Activated CD4-positive, alpha-beta T cell treated with anti-CD3 and anti-CD28 coated beads, Interleukin-2, amount 10 ng/mL, durations not matched to agents 24 days and 14 days (primary cell): ENCODE measurements around the gene UNCX. TPM values are rescaled to one million over a fixed set of nuclear protein-coding genes. Genes with fewer than 3 reads are reported as not detected.

Experiments used
- DNase-seq: peaks from one replicate; pipeline ENCODE4 v3.0.0; 2022
- H3K27ac Mint-ChIP-seq: one replicate; pipeline ENCODE4 v1.8.0; 2022; ENCODE audit warnings: mild to moderate bottlenecking, mixed read lengths
- H3K27me3 Mint-ChIP-seq: one replicate; pipeline ENCODE4 v1.8.0; 2022; ENCODE audit warnings: mixed read lengths
- H3K36me3 Mint-ChIP-seq: one replicate; pipeline ENCODE4 v1.8.0; 2022; ENCODE audit warnings: low read depth, mild to moderate bottlenecking, mixed read lengths
- H3K4me1 Mint-ChIP-seq: one replicate; pipeline ENCODE4 v1.8.0; 2021; ENCODE audit warnings: mixed read lengths
- H3K4me3 Mint-ChIP-seq: one replicate; pipeline ENCODE4 v1.8.0; 2022; ENCODE audit warnings: mild to moderate bottlenecking, moderate library complexity, mixed read lengths
- H3K9me3 Mint-ChIP-seq: one replicate; pipeline ENCODE4 v1.8.0; 2021; ENCODE audit warnings: mixed read lengths
- intact Hi-C: fragments of 100-400 bp; cut with micrococcal nuclease; formaldehyde crosslinking; loops from one replicate; pipeline ENCODE4 v1.15.1; 2023
- total RNA-seq: library from RNA; stranded (reverse); gene quantifications from 2 replicates; pipeline ENCODE4 v1.2.3, GENCODE V29; 2022

The UNCX gene
- total RNA-seq, 1 donor from 2014 or later: not detected

DNA sequence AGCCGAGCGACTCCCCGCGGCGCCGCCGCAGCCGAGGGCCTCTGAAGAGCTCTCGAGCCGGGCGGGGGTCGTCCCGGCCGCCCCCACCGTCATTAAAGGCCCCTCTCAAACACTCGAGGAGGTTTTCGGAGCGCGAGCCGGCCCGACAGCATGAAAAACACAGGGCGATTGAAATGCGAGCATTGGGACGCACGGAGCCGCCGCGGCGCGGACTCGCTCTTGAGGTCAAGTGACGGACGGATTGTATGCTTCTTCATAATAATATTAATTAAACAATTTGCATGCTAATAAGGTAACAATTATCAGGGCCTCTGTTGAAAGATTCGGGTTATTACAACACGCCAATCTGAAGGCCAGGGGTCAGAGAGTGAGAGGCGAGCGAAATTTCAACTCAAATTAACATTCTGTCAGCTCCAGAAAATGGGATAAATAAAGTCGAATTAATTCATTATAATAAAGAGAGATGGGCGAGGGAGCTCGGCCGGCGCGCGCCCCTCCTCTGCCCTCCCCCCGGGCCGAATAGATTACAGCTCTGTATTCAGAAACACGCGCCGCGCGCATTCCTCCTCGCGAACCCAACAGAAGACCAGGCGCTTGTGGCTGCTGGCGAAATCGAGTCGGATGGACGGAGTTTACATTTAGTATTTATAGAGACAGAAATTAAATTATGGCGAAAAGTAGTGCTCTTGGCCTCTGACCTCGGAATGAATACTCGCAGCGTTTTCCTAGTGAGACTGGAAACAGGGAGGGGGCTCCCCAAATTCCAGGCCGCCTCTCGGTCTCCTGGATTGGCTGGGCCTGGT lies 2.1 kb upstream of the UNCX start:
- peak; percentile 62 for DNase-seq
- intact Hi-C loops: no loop called here
- Mint-ChIP-seq H3K27ac (peak overlapping the region; percentile 48), H3K4me3 (no peak overlapping the region), H3K9me3 (peaks cover 4% of the 10 kb centered on the region), H3K36me3 (peaks cover 9% of the 10 kb centered on the region), H3K27me3 (peaks cover 57% of the 10 kb centered on the region), H3K4me1 (peaks cover 8% of the 10 kb centered on the region)

DNA sequence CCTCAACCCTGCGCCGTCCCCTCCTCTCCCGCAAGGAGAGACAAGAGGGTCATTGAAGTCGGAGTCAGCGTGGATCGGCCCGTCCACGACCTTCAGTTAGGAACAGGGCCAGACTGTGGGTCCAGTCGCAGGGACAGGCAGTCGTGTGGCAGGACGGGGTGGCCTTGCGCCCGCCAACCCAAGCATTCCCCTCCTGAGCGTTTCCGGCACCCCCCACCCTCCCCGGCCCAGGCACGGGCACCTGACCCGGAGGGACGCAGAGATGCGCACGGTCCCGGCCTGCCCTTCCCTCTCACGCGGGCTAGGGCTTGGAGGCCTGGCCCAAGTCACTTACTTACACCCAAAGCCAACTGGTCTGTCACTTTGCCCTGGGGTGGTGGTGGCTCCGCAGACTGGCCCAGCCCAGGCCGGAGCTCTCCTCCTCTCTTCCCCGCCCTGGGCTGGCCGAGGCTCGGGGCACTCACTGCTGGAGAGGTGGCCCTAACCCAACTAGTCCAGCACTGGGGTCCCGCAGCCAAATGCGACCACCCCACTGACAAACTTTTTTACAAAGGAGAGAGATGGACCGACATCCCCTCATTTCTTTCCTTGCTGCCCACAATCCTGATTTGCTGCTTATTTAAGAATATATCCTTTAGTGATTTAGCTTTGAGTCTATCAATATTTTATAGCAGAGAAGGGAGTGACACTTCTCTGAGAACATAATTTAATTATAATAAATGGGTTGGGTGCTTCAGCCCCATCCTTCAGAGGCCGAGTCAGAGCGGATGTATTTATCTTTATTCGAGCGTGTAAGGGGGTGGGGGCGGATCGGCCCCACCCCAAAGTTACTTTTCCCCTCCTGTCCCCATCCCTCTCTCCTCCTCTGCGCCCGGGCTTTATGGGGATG lies 1.2 kb upstream of the UNCX start:
- peaks cover 4% of the 10 kb centered on the region for H3K9me3 Mint-ChIP-seq
- DNase-seq: no peak
- peaks cover 11% of the 10 kb centered on the region for H3K36me3 Mint-ChIP-seq
- no peak overlapping the region for H3K4me3 Mint-ChIP-seq
- H3K27ac Mint-ChIP-seq: peak overlapping the region; percentile 67
- peaks cover 50% of the 10 kb centered on the region for H3K27me3 Mint-ChIP-seq
- intact Hi-C loops: no loop called here
- H3K4me1 Mint-ChIP-seq: peaks cover 8% of the 10 kb centered on the region

DNA sequence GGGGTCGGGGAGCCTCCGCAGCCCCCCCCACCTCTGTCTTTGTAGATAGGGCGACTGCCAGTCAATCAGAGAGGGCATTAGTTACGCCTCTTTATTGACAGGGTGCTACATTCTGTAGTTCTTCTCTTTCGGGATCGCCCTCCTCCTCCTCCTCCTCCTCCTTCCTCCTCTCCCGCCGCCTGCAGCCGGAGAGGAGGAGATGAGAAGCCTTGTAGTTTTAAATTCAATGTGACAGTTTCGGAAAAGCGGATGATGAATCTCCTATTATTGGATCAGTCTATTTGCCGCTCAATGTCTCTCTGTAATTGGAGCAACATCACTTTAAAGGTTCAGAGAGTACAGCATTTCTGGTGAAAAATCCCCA lies 587 bp upstream of the UNCX start:
- H3K4me3 Mint-ChIP-seq: no peak overlapping the region
- H3K27ac Mint-ChIP-seq: peak overlapping the region; percentile 67
- H3K9me3 Mint-ChIP-seq: peaks cover 4% of the 10 kb centered on the region
- H3K36me3 Mint-ChIP-seq: peaks cover 11% of the 10 kb centered on the region
- no peak for DNase-seq
- peaks cover 48% of the 10 kb centered on the region for H3K27me3 Mint-ChIP-seq
- peaks cover 8% of the 10 kb centered on the region for H3K4me1 Mint-ChIP-seq
- intact Hi-C loops: no loop called here

DNA sequence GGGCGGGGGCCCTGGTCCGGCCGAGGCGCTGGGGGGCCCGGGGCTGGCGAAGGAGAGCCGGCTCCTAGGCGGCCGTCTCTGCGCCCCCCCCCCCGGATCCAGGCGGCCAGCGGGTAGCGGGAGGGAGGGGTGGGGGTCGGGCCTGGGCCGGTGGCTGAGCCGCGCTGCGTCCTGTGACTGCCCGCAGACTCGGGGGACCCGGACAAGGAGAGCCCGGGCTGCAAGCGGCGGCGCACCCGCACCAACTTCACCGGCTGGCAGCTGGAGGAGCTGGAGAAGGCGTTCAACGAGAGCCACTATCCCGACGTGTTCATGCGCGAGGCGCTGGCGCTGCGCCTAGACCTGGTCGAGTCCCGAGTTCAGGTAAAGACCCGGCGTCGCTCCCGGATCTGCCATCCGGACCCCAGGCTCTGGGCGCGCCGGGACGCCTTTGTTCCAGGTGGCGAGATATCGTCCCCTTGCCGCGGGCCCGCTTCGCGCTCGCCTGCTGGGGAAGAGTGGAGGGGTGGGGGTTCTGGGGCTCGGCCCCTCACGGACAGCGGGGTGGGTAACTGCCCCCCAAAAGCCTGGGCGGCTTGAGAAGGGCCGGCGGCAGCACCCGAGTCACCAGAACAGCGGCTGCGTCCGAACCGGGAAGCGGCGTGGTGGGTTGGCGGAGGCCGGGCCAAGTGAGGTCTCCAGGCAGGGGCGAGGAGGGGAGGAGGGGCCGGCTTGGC lies 819 bp downstream of the UNCX start:
- H3K4me1 Mint-ChIP-seq: peaks cover 8% of the 10 kb centered on the region
- intact Hi-C loops: no loop called here
- H3K9me3 Mint-ChIP-seq: peaks cover 4% of the 10 kb centered on the region
- no peak overlapping the region for H3K27ac Mint-ChIP-seq
- H3K36me3 Mint-ChIP-seq: peaks cover 11% of the 10 kb centered on the region
- peak; percentile 59 for DNase-seq
- H3K4me3 Mint-ChIP-seq: no peak overlapping the region
- peaks cover 43% of the 10 kb centered on the region for H3K27me3 Mint-ChIP-seq

DNA sequence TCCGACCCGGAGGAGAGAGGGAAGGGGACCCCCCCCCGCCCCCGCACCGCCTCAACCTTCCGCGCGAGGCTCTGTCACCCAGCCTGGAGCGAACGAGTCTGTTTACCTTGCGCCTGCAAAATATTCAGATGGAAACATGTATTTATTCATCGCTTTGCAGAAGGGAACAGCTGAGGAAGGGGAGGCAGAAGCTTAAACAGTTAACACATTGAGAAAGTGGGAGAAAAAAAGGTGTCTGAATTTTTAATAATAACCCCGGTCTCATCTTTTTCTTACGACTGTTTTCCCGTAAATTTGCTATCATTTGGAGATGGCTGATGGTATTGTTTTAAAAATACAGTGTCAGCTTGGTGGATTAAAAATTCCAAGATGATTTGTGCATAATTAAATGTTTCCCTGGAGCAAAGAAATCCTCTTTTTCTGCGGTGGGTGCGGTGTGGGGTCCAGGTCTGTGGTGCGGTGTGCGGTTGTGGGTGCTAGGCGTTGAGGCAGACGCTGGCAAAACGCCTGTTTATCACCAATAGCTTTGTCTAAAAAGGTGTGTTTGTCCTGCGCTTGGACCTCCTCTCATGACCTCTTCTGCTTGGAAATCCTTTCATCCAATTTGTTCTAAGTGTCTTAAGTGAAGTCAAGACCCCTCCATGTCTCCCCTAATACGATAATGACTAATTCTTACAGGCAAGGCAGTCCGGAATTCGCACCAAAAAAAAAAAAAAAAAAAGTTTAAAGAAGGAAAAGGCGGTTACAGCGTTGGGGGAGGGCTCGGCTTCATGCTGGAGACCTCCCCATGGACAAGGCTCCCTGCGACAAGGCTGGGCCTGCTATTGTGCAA lies 1.6 kb downstream of the UNCX start:
- Mint-ChIP-seq H3K9me3 (peaks cover 4% of the 10 kb centered on the region), H3K4me1 (peaks cover 8% of the 10 kb centered on the region), H3K36me3 (peaks cover 11% of the 10 kb centered on the region), H3K4me3 (peak overlapping the region; percentile 30), H3K27me3 (peaks cover 47% of the 10 kb centered on the region), H3K27ac (peak overlapping the region; percentile 76)
- intact Hi-C loops: no loop called here
- no peak for DNase-seq

DNA sequence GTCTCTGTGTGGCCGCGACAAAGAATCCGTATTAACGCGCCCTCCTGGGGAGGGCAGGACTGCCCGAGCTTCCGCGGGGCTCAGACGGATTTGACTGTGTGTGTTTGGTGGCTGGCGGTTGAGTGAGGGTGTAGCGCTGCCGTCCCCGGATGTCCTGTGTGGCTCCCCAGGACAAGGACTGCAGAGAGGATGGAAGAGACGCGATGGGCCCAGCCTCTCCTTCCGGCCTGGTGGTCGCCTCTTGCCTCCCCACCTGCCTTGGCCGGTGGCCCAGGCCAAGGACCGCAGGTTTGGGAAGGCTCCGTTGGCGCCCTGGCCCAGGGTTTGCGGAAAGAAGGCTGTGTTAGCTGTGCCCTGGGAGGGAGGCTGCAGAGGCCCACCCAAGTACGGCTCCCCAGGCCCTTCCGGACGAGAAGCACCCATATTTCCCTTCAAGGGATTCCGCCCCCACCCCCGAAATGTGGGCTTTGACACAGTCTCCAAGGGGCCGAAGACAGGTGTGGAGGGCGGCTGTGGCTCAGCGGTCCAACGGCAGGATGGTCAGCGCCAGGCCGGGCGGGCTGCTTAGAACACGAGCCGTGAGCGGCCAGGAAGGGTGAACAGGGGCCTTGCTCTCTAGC lies 2.3 kb downstream of the UNCX start:
- Mint-ChIP-seq H3K27ac (peak overlapping the region; percentile 76), H3K9me3 (peaks cover 4% of the 10 kb centered on the region), H3K4me3 (peak overlapping the region; percentile 30), H3K27me3 (peaks cover 54% of the 10 kb centered on the region), H3K4me1 (peaks cover 8% of the 10 kb centered on the region), H3K36me3 (peaks cover 11% of the 10 kb centered on the region)
- intact Hi-C loops: no loop called here
- DNase-seq: peak; percentile 68

DNA sequence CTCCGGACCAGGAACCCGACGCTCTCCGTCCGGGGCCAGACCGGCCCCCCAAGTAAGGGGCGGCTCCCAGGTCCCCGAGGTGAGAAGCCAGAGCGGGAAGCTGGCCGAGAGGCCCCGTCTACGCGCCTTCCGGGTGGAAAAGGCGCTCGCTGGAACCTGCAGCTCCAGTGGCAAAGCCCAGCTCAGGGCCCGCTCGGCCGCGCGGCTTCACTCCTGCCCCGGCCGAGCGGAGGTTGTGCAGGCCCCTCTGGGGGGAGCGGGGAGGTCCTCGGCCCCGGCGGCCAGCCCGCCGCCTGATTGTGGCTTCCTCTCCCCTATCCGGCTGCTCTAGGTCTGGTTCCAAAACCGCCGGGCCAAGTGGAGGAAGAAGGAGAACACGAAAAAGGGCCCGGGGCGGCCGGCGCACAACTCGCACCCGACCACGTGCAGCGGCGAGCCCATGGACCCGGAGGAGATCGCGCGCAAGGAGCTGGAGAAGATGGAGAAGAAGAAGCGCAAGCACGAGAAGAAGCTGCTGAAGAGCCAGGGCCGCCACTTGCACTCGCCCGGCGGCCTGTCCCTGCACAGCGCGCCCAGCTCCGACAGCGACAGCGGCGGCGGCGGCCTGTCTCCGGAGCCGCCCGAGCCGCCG lies 2.9 kb downstream of the UNCX start:
- peaks cover 11% of the 10 kb centered on the region for H3K36me3 Mint-ChIP-seq
- H3K4me3 Mint-ChIP-seq: no peak overlapping the region
- peak overlapping the region; percentile 84 for H3K27ac Mint-ChIP-seq
- H3K27me3 Mint-ChIP-seq: peaks cover 57% of the 10 kb centered on the region
- H3K9me3 Mint-ChIP-seq: peaks cover 4% of the 10 kb centered on the region
- DNase-seq: peak; percentile 58
- peaks cover 8% of the 10 kb centered on the region for H3K4me1 Mint-ChIP-seq
- intact Hi-C loops: no loop called here

DNA sequence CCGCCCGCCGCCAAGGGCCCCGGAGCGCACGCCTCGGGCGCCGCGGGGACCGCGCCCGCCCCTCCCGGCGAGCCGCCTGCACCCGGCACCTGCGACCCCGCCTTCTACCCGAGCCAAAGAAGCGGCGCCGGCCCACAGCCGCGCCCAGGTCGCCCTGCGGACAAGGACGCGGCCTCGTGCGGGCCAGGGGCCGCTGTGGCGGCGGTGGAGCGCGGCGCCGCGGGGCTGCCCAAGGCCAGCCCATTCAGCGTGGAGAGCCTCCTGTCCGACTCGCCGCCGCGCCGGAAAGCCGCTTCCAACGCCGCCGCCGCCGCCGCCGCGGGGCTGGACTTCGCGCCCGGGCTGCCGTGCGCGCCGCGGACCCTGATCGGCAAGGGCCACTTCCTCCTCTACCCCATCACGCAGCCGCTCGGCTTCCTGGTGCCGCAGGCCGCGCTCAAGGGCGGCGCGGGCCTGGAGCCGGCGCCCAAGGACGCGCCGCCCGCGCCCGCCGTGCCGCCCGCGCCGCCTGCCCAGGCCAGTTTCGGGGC lies 3.5 kb downstream of the UNCX start:
- H3K36me3 Mint-ChIP-seq: peaks cover 11% of the 10 kb centered on the region
- no peak overlapping the region for H3K27ac Mint-ChIP-seq
- no peak for DNase-seq
- H3K4me3 Mint-ChIP-seq: no peak overlapping the region
- peaks cover 8% of the 10 kb centered on the region for H3K4me1 Mint-ChIP-seq
- peaks cover 4% of the 10 kb centered on the region for H3K9me3 Mint-ChIP-seq
- H3K27me3 Mint-ChIP-seq: peaks cover 56% of the 10 kb centered on the region
- intact Hi-C loops: no loop called here

DNA sequence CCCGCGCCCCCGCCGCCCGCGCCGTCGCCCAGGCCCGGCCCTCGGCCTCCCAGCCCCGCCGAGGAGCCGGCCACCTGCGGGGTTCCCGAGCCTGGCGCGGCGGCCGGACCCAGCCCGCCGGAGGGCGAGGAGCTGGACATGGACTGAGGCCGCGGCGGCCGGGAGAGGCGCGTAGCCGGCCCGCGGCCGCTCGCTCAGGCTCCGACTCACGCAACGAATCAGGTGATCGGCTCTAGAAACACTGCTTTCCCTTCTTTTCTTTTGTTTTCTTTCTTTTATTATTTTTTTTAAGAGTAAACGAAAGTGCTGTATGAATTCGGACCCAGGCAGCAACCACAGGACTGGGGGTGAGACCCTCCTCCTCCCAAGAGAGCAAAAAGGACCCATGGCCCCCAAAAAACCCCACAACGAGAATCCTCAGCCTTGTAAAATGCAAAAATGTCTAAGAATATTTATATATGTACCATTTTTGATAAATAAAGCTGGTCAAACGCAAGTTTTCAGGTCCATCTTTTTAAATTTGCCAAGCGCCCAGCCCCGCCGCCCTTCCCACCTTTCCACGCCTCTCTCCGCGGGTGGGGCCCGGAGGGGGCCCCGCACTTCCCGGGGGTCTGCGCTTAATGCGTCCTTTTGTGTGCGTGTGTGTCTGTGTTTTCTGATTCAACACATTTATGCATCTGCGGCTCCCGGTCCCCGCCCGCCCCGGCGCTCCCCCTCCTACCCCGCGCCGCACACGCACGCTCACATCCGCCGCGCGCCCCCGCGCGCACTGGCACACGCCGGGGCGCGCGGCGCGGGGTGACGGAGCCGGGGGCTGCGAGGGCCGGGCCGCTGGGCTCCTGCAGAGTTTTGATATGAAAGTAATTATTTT lies 4.4 kb downstream of the UNCX start:
- H3K9me3 Mint-ChIP-seq: peaks cover 2% of the 10 kb centered on the region
- DNase-seq: no peak
- peaks cover 54% of the 10 kb centered on the region for H3K27me3 Mint-ChIP-seq
- H3K4me1 Mint-ChIP-seq: peaks cover 7% of the 10 kb centered on the region
- intact Hi-C loops: no loop called here
- H3K27ac Mint-ChIP-seq: no peak overlapping the region
- H3K4me3 Mint-ChIP-seq: no peak overlapping the region
- H3K36me3 Mint-ChIP-seq: peaks cover 10% of the 10 kb centered on the region

DNA sequence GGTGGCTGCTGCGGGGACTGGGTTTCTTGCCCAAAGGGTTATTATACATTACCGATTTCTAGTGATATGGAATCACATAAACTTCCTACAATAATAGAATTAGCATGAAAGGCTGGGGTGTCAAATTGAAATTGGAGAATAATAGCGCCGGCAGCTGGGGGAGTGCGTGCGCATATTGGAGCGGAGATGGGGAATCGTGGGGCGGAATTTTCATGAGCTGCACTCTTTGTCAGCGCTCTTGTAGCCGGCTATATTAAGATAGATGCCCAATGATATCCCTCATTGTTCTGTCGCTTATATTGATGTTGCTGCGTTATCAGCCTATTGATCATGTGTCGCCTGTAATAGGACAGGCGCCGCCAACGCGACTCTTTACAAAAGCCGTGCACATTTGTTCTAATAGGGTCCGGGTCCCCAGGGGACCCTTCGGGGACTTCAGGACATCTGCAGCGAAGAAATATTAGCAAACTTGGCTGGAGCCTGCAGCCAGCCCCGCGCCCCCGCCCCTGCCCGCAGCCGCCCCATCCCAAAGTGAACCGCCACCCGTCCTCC lies 5.1 kb downstream of the UNCX start:
- Mint-ChIP-seq H3K4me3 (no peak overlapping the region), H3K27ac (peak overlapping the region; percentile 78), H3K4me1 (peaks cover 6% of the 10 kb centered on the region), H3K9me3 (no peaks in the 10 kb centered on the region), H3K36me3 (peaks cover 8% of the 10 kb centered on the region), H3K27me3 (peaks cover 51% of the 10 kb centered on the region)
- DNase-seq: no peak
- intact Hi-C loops: no loop called here

DNA sequence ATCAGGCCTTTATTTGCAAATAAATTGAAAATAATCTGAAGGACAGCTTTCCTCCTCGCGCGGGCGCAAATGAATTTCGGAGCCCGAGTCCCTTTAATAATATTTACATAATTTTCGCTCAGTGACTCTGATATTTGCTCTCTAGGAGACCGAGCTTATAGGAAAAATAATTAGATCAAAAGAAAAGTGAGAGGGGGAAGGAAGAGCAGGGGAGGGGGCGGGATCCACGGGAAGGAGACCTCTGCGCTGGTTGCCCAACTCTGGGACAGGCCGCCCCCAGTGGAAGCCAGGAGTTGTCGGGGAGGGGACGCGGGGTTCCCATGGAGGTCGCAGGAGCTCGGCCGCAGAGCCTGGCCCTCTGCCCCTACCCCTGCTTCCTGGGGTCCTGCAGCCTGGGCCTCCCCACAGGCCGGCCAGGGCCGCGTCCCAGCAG lies 5.8 kb downstream of the UNCX start:
- no peaks in the 10 kb centered on the region for H3K9me3 Mint-ChIP-seq
- peaks cover 56% of the 10 kb centered on the region for H3K27me3 Mint-ChIP-seq
- H3K4me3 Mint-ChIP-seq: no peak overlapping the region
- no peak overlapping the region for H3K27ac Mint-ChIP-seq
- peaks cover 8% of the 10 kb centered on the region for H3K36me3 Mint-ChIP-seq
- intact Hi-C loops: no loop called here
- DNase-seq: no peak
- peaks cover 6% of the 10 kb centered on the region for H3K4me1 Mint-ChIP-seq
